HCT116 (cell line): Measurements from ENCODE around the gene SLC6A7. TPM values are rescaled to one million over a fixed set of nuclear protein-coding genes. Genes with fewer than 3 reads are reported as not detected.

Source experiments
- ATAC-seq: fragments of 200-7000 bp; cut with Tn5 transposase; 2 replicates; pipeline ENCODE4 v1.9.1; 2020; ENCODE audit warnings: mild to moderate bottlenecking, moderate library complexity
- BruUV-seq: library from RNA; stranded (reverse); fragments of 400-500 nt; replicated peaks from 2 replicates; lab custom pipeline; 2021; lab: Mats Ljungman, UMichigan
- CTCF ChIA-PET: fragments of 300-600 bp; sonication (Branson Sonifier 250); formaldehyde crosslinking; loops from one replicate; lab custom pipeline; 2021; ENCODE audit warnings: antibody characterized with exemption; lab: Charles Lee
- POLR2A ChIA-PET: fragments of 300-600, 350-600 bp; sonication (Branson Sonifier 250); formaldehyde crosslinking; loops from one replicate; lab custom pipeline; 2021; ENCODE audit warnings: antibody characterized with exemption; lab: Charles Lee
- RAD21 ChIA-PET, 2 experiments: fragments of 300-600 bp; sonication (Branson Sonifier 250); formaldehyde crosslinking; loops; one replicate each; lab custom pipeline; 2023; ENCODE audit warnings: low total read pairs in 2 of 2; ENCODE audit not compliant: uncharacterized antibody in 2 of 2, unreplicated experiment in 2 of 2, low non-redundant PET in 1 of 2; lab: Charles Lee
- DNase-seq: peaks from one replicate; pipeline ENCODE4 v3.0.0-alpha.2; 2010; ENCODE audit warnings: low read depth, low spot score
- H2AFZ ChIP-seq: fragments of 200-600 bp; shearing (Covaris generic), sonication (generic); 2 replicates; pipeline ENCODE4 v1.6.1; 2017; ENCODE audit warnings: low read depth, mixed run types, mixed read lengths, antibody characterized with exemption, low read length; ENCODE audit not compliant: poor library complexity, severe bottlenecking
- H3K27ac ChIP-seq: 2 replicates; pipeline ENCODE4 v1.5.1; 2012; ENCODE audit warnings: low read depth, low read length
- H3K27me3 ChIP-seq: fragments of 200-600 bp; sonication (generic); 2 replicates; pipeline ENCODE4 v1.6.1; 2016; ENCODE audit warnings: mixed run types, low read length, mixed read lengths; ENCODE audit not compliant: insufficient read depth
- H3K36me3 ChIP-seq, 2 experiments: fragments of 200-500 bp in 1 of 2; fragments of 200-600 bp in 1 of 2; sonication (Bioruptor generic) in 1 of 2; sonication (generic) in 1 of 2; 2 replicates each; pipeline versions ENCODE4 v1.5.1 to v1.6.1; 2014 to 2016; ENCODE audit warnings: low read length in 2 of 2, inconsistent platforms in 1 of 2, mixed read lengths in 1 of 2, mixed run types in 1 of 2; ENCODE audit not compliant: insufficient read depth in 2 of 2, control insufficient read depth in 1 of 2
- H3K4me1 ChIP-seq, 2 experiments: fragments of 200-600 bp in 1 of 2; sonication (generic) in 1 of 2; 2 replicates each; pipeline versions ENCODE4 v1.5.1 to v1.6.1; 2012 to 2017; ENCODE audit warnings: low read length in 2 of 2, inconsistent platforms in 1 of 2, mild to moderate bottlenecking in 1 of 2, mixed read lengths in 1 of 2, mixed run types in 1 of 2, moderate library complexity in 1 of 2; ENCODE audit not compliant: insufficient read depth in 2 of 2, control insufficient read depth in 1 of 2
- H3K4me2 ChIP-seq: fragments of 200-600 bp; sonication (generic); 2 replicates; pipeline ENCODE4 v1.6.1; 2017; ENCODE audit warnings: mixed run types, low read length, mixed read lengths
- H3K4me3 ChIP-seq, 2 experiments: fragments of 200-600 bp in 1 of 2; sonication (generic) in 1 of 2; replicated peaks in 1 of 2; 2 replicates each; pipeline ENCODE4 v1.5.1; 2011 to 2016; ENCODE audit warnings: low read length in 2 of 2, control low read depth in 1 of 2, low read depth in 1 of 2, mild to moderate bottlenecking in 1 of 2, mixed read lengths in 1 of 2, mixed run types in 1 of 2
- H3K79me2 ChIP-seq: fragments of 200-600 bp; sonication (generic); 2 replicates; pipeline ENCODE4 v1.6.1; 2017; ENCODE audit warnings: mild to moderate bottlenecking, mixed run types, low read length, moderate library complexity, mixed read lengths; ENCODE audit not compliant: insufficient read depth
- H3K9ac ChIP-seq: fragments of 200-600 bp; sonication (generic); 2 replicates; pipeline ENCODE4 v1.6.1; 2016; ENCODE audit warnings: low read length, mixed read lengths
- H3K9me2 ChIP-seq: fragments of 200-600 bp; sonication (generic), shearing (Covaris generic); 2 replicates; pipeline ENCODE4 v1.6.1; 2017; ENCODE audit warnings: mixed run types, mild to moderate bottlenecking, moderate library complexity; ENCODE audit not compliant: insufficient read depth
- H3K9me3 ChIP-seq, 2 experiments: fragments of 200-500 bp in 1 of 2; fragments of 200-600 bp in 1 of 2; sonication (Bioruptor generic) in 1 of 2; sonication (generic) in 1 of 2; 2 replicates each; pipeline ENCODE4 v1.6.1; 2014 to 2017; ENCODE audit warnings: low read length in 2 of 2, mixed read lengths in 2 of 2, inconsistent platforms in 1 of 2, low read depth in 1 of 2, mild to moderate bottlenecking in 1 of 2, mixed run types in 1 of 2, moderate library complexity in 1 of 2; ENCODE audit not compliant: control insufficient read depth in 1 of 2, insufficient read depth in 1 of 2
- H4K20me1 ChIP-seq: fragments of 200-600 bp; sonication (generic), shearing (Covaris generic); 2 replicates; pipeline ENCODE4 v1.6.1; 2017; ENCODE audit warnings: mixed run types, mild to moderate bottlenecking, moderate library complexity; ENCODE audit not compliant: insufficient read depth
- EGR1 ChIP-seq: IDR thresholded peaks from 2 replicates; pipeline ENCODE4 v1.6.1; 2012; ENCODE audit warnings: low read depth
- EZH2 ChIP-seq: fragments of 200-600 bp; sonication (generic); IDR thresholded peaks from 2 replicates; pipeline ENCODE4 v1.6.1; 2017; ENCODE audit warnings: antibody characterized with exemption, mixed run types
- FOSL1 ChIP-seq: IDR thresholded peaks from 2 replicates; pipeline ENCODE4 v1.6.1; 2012; ENCODE audit warnings: low read depth
- JUND ChIP-seq: IDR thresholded peaks from 2 replicates; pipeline ENCODE4 v1.6.1; 2012
- POLR2A ChIP-seq: IDR thresholded peaks from 2 replicates; pipeline ENCODE4 v1.7.0; 2011; ENCODE audit warnings: borderline replicate concordance; ENCODE audit not compliant: insufficient read depth, insufficient read length; ENCODE audit errors: extremely low read depth
- RAD21 ChIP-seq: IDR thresholded peaks from 2 replicates; pipeline ENCODE4 v1.6.1; 2012; ENCODE audit warnings: low read depth, mild to moderate bottlenecking
- TCF7L2 ChIP-seq: IDR thresholded peaks from 2 replicates; pipeline ENCODE4 v1.7.0; 2011; ENCODE audit warnings: borderline replicate concordance, inconsistent platforms; ENCODE audit not compliant: insufficient read depth, insufficient read length; ENCODE audit errors: extremely low read depth
- YY1 ChIP-seq: IDR thresholded peaks from 2 replicates; pipeline ENCODE4 v1.6.1; 2011; ENCODE audit warnings: low read length, low read depth, moderate library complexity, mild to moderate bottlenecking; ENCODE audit not compliant: insufficient replicate concordance; ENCODE audit errors: extremely low read depth
- ZNF274 ChIP-seq: fragments of 200-500 bp; sonication (Bioruptor generic); IDR thresholded peaks from 2 replicates; pipeline ENCODE4 v1.6.1; 2014; ENCODE audit warnings: mild to moderate bottlenecking, low read depth, low read length, inconsistent platforms
- intact Hi-C: fragments of 100-400 bp; cut with micrococcal nuclease; formaldehyde crosslinking; loops from 2 replicates; pipeline ENCODE4 v1.10.0; 2022
- total RNA-seq: library from RNA; stranded (reverse); gene quantifications from one replicate; pipeline ENCODE4 v1.2.1, GENCODE V29; 2021; ENCODE audit not compliant: unreplicated experiment
- TF ChIP-seq, protein P1 (sequence below), 3 experiments: fragments of 200-600 bp in 1 of 3; sonication (generic) in 1 of 3; IDR thresholded peaks in 2 of 3; conservative IDR thresholded peaks in 1 of 3; 2 replicates each; pipeline ENCODE4 v1.5.1; 2012 to 2017; ENCODE audit warnings: low read depth in 2 of 3, low read length in 2 of 3, antibody characterized with exemption in 1 of 3, borderline replicate concordance in 1 of 3, control low read depth in 1 of 3, mild to moderate bottlenecking in 1 of 3, mixed read lengths in 1 of 3, mixed run types in 1 of 3, moderate library complexity in 1 of 3; ENCODE audit not compliant: insufficient read depth in 1 of 3

SLC6A7 gene
- total RNA-seq, 1 experiment from 2014 or later, result not detected

DNA sequence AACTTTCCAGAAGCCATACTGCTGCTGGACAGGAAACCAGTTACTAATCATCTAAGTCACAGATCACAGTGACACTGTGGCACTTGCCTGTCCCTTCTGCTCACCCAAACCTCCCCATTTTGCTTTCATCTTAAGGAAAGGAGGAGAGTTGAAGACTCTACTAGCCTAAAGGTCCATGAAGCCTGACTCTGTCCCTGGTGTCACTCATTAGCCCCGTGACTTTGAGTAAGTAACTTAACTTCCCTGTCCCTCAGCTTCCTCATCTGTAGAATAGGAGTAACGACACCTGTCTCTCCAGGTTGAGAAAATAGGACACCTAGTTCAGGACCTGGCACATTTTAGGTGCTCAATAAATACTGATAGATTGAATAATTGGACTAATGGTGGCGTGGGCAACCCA lies 536 bp upstream of the SLC6A7 start:
- H2AFZ ChIP-seq, result no peak overlapping the region
- peaks cover 0 to 7% of the 10 kb centered on the region in 2 experiments; a peak in 1 of 4 replicates for H3K4me1 ChIP-seq
- no peak overlapping the region for H3K4me2 ChIP-seq
- H3K9me3 ChIP-seq, result no peaks in the 10 kb centered on the region
- H3K27ac ChIP-seq, result no peak overlapping the region
- H3K9me2 ChIP-seq, result no peaks in the 10 kb centered on the region
- TF ChIP-seq FOSL1, result no peak
- TF ChIP-seq EGR1, result no peak
- no peak for TF ChIP-seq POLR2A
- no peak for TF ChIP-seq JUND
- TF ChIP-seq ZNF274, result no peak
- no peak for TF ChIP-seq RAD21
- TF ChIP-seq, protein P1, sequence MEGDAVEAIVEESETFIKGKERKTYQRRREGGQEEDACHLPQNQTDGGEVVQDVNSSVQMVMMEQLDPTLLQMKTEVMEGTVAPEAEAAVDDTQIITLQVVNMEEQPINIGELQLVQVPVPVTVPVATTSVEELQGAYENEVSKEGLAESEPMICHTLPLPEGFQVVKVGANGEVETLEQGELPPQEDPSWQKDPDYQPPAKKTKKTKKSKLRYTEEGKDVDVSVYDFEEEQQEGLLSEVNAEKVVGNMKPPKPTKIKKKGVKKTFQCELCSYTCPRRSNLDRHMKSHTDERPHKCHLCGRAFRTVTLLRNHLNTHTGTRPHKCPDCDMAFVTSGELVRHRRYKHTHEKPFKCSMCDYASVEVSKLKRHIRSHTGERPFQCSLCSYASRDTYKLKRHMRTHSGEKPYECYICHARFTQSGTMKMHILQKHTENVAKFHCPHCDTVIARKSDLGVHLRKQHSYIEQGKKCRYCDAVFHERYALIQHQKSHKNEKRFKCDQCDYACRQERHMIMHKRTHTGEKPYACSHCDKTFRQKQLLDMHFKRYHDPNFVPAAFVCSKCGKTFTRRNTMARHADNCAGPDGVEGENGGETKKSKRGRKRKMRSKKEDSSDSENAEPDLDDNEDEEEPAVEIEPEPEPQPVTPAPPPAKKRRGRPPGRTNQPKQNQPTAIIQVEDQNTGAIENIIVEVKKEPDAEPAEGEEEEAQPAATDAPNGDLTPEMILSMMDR (IDR thresholded peaks at IDR 0.05 in 2 of 3, conservative IDR thresholded peaks at IDR 0.05 in 1 of 3; ENCODE audit: borderline replicate concordance in 1 of 3, insufficient read depth in 1 of 3, low read depth in 2 of 3, low read length in 2 of 3), result no peak
- no peak for TF ChIP-seq EZH2
- TF ChIP-seq TCF7L2, result no peak
- TF ChIP-seq YY1, result no peak
- no TSS peak for BruUV-seq
- ChIA-PET CTCF (no interaction called here), RAD21 (no interaction called here), POLR2A (no interaction called here)
- no peaks in the 10 kb centered on the region; the same call in 1 of the 2 replicates for H3K27me3 ChIP-seq
- ATAC-seq, result no peak
- no peaks in the 10 kb centered on the region for H3K79me2 ChIP-seq
- no peaks in the 10 kb centered on the region for H4K20me1 ChIP-seq
- no peaks in the 10 kb centered on the region for H3K36me3 ChIP-seq
- intact Hi-C loops, result no loop called here
- H3K9ac ChIP-seq, result no peak overlapping the region
- H3K4me3 ChIP-seq, result no peak overlapping the region
- no peak for DNase-seq
